CD14-positive monocyte (primary cell): ENCODE measurements around the gene SORBS1. TPM values are rescaled to one million over a fixed set of nuclear protein-coding genes. Genes with fewer than 3 reads are reported as not detected.

Experiments used
- DNase-seq, 3 donors: peaks; one replicate each; pipeline ENCODE4 v3.0.0-alpha.2; 2011 to 2022
- H2AFZ ChIP-seq: 2 replicates; pipeline ENCODE4 v1.6.0; 2012; ENCODE audit warnings: mild to moderate bottlenecking, low read depth, low read length, inconsistent platforms; ENCODE audit not compliant: insufficient read depth, poor library complexity, severe bottlenecking
- H3K27ac ChIP-seq, 2 donors: 1 replicate in 1 of 2; 2 replicates in 1 of 2; pipeline ENCODE4 v1.5.1; 2012 to 2013; ENCODE audit warnings: low read length in 2 of 2, control low read depth in 1 of 2, inconsistent platforms in 1 of 2, low read depth in 1 of 2, mild to moderate bottlenecking in 1 of 2
- H3K27me3 ChIP-seq, 2 donors: one replicate each; pipeline versions ENCODE4 v1.6.0 to v1.6.1; 2011 to 2013; ENCODE audit warnings: low read length in 2 of 2; ENCODE audit not compliant: control insufficient read depth in 2 of 2, insufficient read depth in 2 of 2
- H3K36me3 ChIP-seq, 2 donors: replicated peaks in 1 of 2; 1 replicate in 1 of 2; 2 replicates in 1 of 2; pipeline versions ENCODE4 v1.5.1 to v1.6.1; 2012 to 2013; ENCODE audit warnings: low read length in 2 of 2, control low read depth in 1 of 2, inconsistent platforms in 1 of 2, mild to moderate bottlenecking in 1 of 2; ENCODE audit not compliant: insufficient read depth in 2 of 2, control insufficient read depth in 1 of 2
- H3K4me1 ChIP-seq, 2 donors: 1 replicate in 1 of 2; 2 replicates in 1 of 2; pipeline versions ENCODE4 v1.5.1 to v1.6.1; 2012 to 2013; ENCODE audit warnings: low read length in 2 of 2, control low read depth in 1 of 2, inconsistent platforms in 1 of 2, mild to moderate bottlenecking in 1 of 2, moderate library complexity in 1 of 2; ENCODE audit not compliant: insufficient read depth in 2 of 2, control insufficient read depth in 1 of 2
- H3K4me2 ChIP-seq: replicated peaks from 2 replicates; pipeline ENCODE3; 2012; ENCODE audit warnings: low read length, moderate library complexity, mild to moderate bottlenecking; ENCODE audit not compliant: poor library complexity, severe bottlenecking; ENCODE audit errors: extremely low read depth
- H3K4me3 ChIP-seq, 3 experiments: fragments of 200-600 bp in 1 of 3; sonication (generic) in 1 of 3; replicated peaks in 1 of 3; 1 replicate in 2 of 3; 2 replicates in 1 of 3; pipeline ENCODE4 v1.5.1; 2011 to 2013; ENCODE audit warnings: low read length in 3 of 3, mild to moderate bottlenecking in 3 of 3, control low read depth in 2 of 3, low read depth in 2 of 3, inconsistent platforms in 1 of 3, moderate library complexity in 1 of 3
- H3K79me2 ChIP-seq: 2 replicates; pipeline ENCODE4 v1.6.0; 2012; ENCODE audit warnings: mild to moderate bottlenecking, control low read depth, inconsistent platforms, low read length, moderate library complexity; ENCODE audit not compliant: insufficient read depth
- H3K9ac ChIP-seq: 2 replicates; pipeline ENCODE4 v1.6.0; 2017; ENCODE audit warnings: low read length, mild to moderate bottlenecking; ENCODE audit not compliant: insufficient read depth, poor library complexity, severe bottlenecking
- H3K9me3 ChIP-seq, 2 donors: replicated peaks in 1 of 2; 1 replicate in 1 of 2; 2 replicates in 1 of 2; pipeline versions ENCODE4 v1.5.1 to v1.6.1; 2012 to 2013; ENCODE audit warnings: low read length in 2 of 2, control low read depth in 1 of 2; ENCODE audit not compliant: control insufficient read depth in 1 of 2, insufficient read depth in 1 of 2
- H4K20me1 ChIP-seq: 2 replicates; pipeline ENCODE4 v1.6.0; 2012; ENCODE audit warnings: mild to moderate bottlenecking, low read length, control low read depth, moderate library complexity; ENCODE audit not compliant: insufficient read depth
- H3K27ac Mint-ChIP-seq, 7 donors: one replicate each; pipeline ENCODE4 v1.8.0; 2020; ENCODE audit warnings: mild to moderate bottlenecking in 7 of 7, mixed read lengths in 7 of 7, moderate library complexity in 6 of 7, inconsistent platforms in 2 of 7
- H3K27me3 Mint-ChIP-seq, 3 donors: one replicate each; pipeline ENCODE4 v1.8.0; 2021 to 2022; ENCODE audit warnings: low read depth in 3 of 3, mild to moderate bottlenecking in 3 of 3, mixed read lengths in 3 of 3, moderate library complexity in 3 of 3, inconsistent platforms in 1 of 3
- H3K36me3 Mint-ChIP-seq, 2 donors: one replicate each; pipeline ENCODE4 v1.8.0; 2020; ENCODE audit warnings: mixed read lengths in 2 of 2, inconsistent platforms in 1 of 2, mild to moderate bottlenecking in 1 of 2
- H3K4me1 Mint-ChIP-seq: one replicate; pipeline ENCODE4 v1.8.0; 2020; ENCODE audit warnings: mild to moderate bottlenecking, mixed read lengths
- H3K4me3 Mint-ChIP-seq, 2 donors: one replicate each; pipeline ENCODE4 v1.8.0; 2020; ENCODE audit warnings: mild to moderate bottlenecking in 2 of 2, mixed read lengths in 2 of 2, moderate library complexity in 1 of 2
- H3K9me3 Mint-ChIP-seq, 7 donors: one replicate each; pipeline ENCODE4 v1.8.0; 2020 to 2022; ENCODE audit warnings: mixed read lengths in 7 of 7, mild to moderate bottlenecking in 6 of 7, moderate library complexity in 6 of 7, inconsistent platforms in 2 of 7
- WGBS: methylation state at CpG from one replicate; pipeline ENCODE4 v1.1.5; 2013; ENCODE audit warnings: missing lambda C conversion rate; ENCODE audit not compliant: insufficient coverage; 5-methylcytosine and 5-hydroxymethylcytosine counted together
- intact Hi-C, 2 donors: fragments of 100-400 bp; cut with micrococcal nuclease; formaldehyde crosslinking; loops; one replicate each; pipeline versions ENCODE4 v1.15.0 to v1.15.1; 2023
- polyA plus RNA-seq, 3 donors: library from polyadenylated mRNA; depleted of rRNA in 1 of 3; unstranded in 2 of 3; stranded (reverse) in 1 of 3; fragments of 300-500 nt in 2 of 3; fragments of >200 nt in 1 of 3; fragmentation: Illumina TruSeq in 2 of 3; gene quantifications; 1 replicate in 2 of 3; 2 replicates in 1 of 3; pipeline ENCODE4 v1.2.3, GENCODE V29; 2012 to 2021
- TF ChIP-seq, protein P1 (sequence below): fragments of 200-600 bp; IDR thresholded peaks from one replicate; pipeline ENCODE4 v1.8.0; 2022; ENCODE audit warnings: antibody characterized with exemption, mild to moderate bottlenecking

Gene SORBS1
- polyA plus RNA-seq, 3 donors, result 0.08 to 0.15 TPM; not detected in 1

DNA sequence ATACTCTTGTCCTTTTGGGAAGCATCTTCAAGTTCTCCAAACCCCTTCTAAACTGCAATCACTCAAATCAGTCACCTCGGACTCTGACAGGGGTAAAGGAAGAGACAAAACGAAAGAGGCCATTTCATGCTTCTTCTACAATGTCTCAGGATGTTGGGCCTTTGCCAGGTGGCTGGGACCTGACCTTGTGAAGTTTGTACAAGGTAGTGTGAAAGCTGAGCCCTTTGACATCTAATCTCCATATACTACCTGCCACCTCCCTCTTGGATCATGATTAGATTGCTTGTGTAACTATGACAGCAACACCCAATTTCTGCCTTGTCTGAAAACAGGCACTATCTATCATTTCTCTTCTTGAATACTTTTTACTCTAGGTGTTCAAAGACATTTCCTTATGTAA, 235.3 kb downstream of the SORBS1 start:
- Histone ChIP-seq H3K4me2 (no peak overlapping the region), H3K27ac (no peak overlapping the region), H3K79me2 (no peaks in the 10 kb centered on the region), H3K4me1 (no peaks in the 10 kb centered on the region), H3K36me3 (no peaks in the 10 kb centered on the region), H3K9me3 (no peaks in the 10 kb centered on the region), H3K9ac (no peak overlapping the region), H4K20me1 (no peaks in the 10 kb centered on the region), H2AFZ (no peak overlapping the region), H3K27me3 (no peaks in the 10 kb centered on the region), H3K4me3 (no peak overlapping the region)
- intact Hi-C loops, result no loop called here
- no CpG with 5 or more reads among the region's 2 CpGs for WGBS
- Mint-ChIP-seq H3K4me1 (no peaks in the 10 kb centered on the region), H3K4me3 (no peak overlapping the region), H3K9me3 (no peaks in the 10 kb centered on the region), H3K36me3 (no peaks in the 10 kb centered on the region), H3K27ac (no peak overlapping the region), H3K27me3 (peaks cover 1 to 5% (median 3%) of the 10 kb centered on the region in 3 donors)
- TF ChIP-seq, protein P1, sequence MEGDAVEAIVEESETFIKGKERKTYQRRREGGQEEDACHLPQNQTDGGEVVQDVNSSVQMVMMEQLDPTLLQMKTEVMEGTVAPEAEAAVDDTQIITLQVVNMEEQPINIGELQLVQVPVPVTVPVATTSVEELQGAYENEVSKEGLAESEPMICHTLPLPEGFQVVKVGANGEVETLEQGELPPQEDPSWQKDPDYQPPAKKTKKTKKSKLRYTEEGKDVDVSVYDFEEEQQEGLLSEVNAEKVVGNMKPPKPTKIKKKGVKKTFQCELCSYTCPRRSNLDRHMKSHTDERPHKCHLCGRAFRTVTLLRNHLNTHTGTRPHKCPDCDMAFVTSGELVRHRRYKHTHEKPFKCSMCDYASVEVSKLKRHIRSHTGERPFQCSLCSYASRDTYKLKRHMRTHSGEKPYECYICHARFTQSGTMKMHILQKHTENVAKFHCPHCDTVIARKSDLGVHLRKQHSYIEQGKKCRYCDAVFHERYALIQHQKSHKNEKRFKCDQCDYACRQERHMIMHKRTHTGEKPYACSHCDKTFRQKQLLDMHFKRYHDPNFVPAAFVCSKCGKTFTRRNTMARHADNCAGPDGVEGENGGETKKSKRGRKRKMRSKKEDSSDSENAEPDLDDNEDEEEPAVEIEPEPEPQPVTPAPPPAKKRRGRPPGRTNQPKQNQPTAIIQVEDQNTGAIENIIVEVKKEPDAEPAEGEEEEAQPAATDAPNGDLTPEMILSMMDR, result no peak
- DNase-seq, result no peak

- Histone ChIP-seq H3K36me3 (no peaks in the 10 kb centered on the region), H3K27me3 (no peaks in the 10 kb centered on the region), H3K79me2 (no peaks in the 10 kb centered on the region), H3K9me3 (no peaks in the 10 kb centered on the region), H2AFZ (no peak overlapping the region), H3K4me3 (no peak overlapping the region), H3K27ac (no peak overlapping the region), H3K4me2 (no peak overlapping the region), H3K4me1 (no peaks in the 10 kb centered on the region), H3K9ac (no peak overlapping the region), H4K20me1 (no peaks in the 10 kb centered on the region)
- whole genome bisulfite sequencing, result 87% methylated on average over 5 of the region's 11 CpGs
- Mint-ChIP-seq H3K4me3 (no peak overlapping the region), H3K36me3 (no peaks in the 10 kb centered on the region), H3K27ac (no peak overlapping the region), H3K9me3 (peaks cover 0 to 3% (median 0%) of the 10 kb centered on the region in 7 donors), H3K4me1 (no peaks in the 10 kb centered on the region), H3K27me3 (peaks cover 0 to 10% (median 3%) of the 10 kb centered on the region in 3 donors)
- no peak for DNase-seq
- TF ChIP-seq, protein P1, result no peak
- intact Hi-C loops, result no loop called here
Measured at GRCh38 chr10:95324436-95325268, 236.5 kb downstream of the SORBS1 start.
